Thoracic aorta (tissue), 2 donors: ENCODE measurements around the gene NHS. TPM values are rescaled to one million over a fixed set of nuclear protein-coding genes. Genes with fewer than 3 reads are reported as not detected.

Source experiments
- ATAC-seq: fragments of 150-250 bp; one replicate; pipeline ENCODE4 v1.8.0; 2017; ENCODE audit warnings: low read depth; ENCODE audit not compliant: insufficient number of reproducible peaks, low FRiP score
- DNase-seq: peaks from one replicate; pipeline ENCODE4 v3.0.0-alpha.2; 2020; ENCODE audit warnings: low spot score
- H3K27ac ChIP-seq, 2 donors: fragments of 200-600 bp; sonication (generic); 1 replicate in 1 of 2; 2 replicates in 1 of 2; pipeline ENCODE4 v1.5.1; 2016; ENCODE audit warnings: mild to moderate bottlenecking in 2 of 2, moderate library complexity in 2 of 2
- H3K27me3 ChIP-seq: fragments of 200-600 bp; sonication (generic); replicated peaks from 2 replicates; pipeline ENCODE4 v1.6.0; 2016; ENCODE audit warnings: mild to moderate bottlenecking; ENCODE audit not compliant: insufficient read depth
- H3K36me3 ChIP-seq: fragments of 200-600 bp; sonication (generic); one replicate; pipeline ENCODE4 v1.5.1; 2016
- H3K4me1 ChIP-seq, 2 donors: fragments of 200-600 bp; sonication (generic); 1 replicate in 1 of 2; 2 replicates in 1 of 2; pipeline versions ENCODE4 v1.5.1 to v1.6.0; 2016; ENCODE audit warnings: low read depth in 2 of 2, mild to moderate bottlenecking in 1 of 2; ENCODE audit not compliant: control insufficient read depth in 1 of 2
- H3K4me3 ChIP-seq: fragments of 200-600 bp; sonication (generic); 2 replicates; pipeline ENCODE4 v1.5.1; 2016; ENCODE audit warnings: mild to moderate bottlenecking
- H3K9me3 ChIP-seq: fragments of 200-600 bp; sonication (generic); 2 replicates; pipeline ENCODE4 v1.5.1; 2016
- CTCF ChIP-seq: fragments of 200-600 bp; sonication (generic); IDR thresholded peaks from one replicate; pipeline ENCODE4 v1.5.1; 2019; ENCODE audit warnings: antibody characterized with exemption
- total RNA-seq, 2 donors: library from RNA; depleted of rRNA; stranded (reverse); fragments of >200 nt; gene quantifications; one replicate each; pipeline versions ENCODE4 v1.1.0 to v1.2.3, GENCODE V29; 2016

Gene NHS
- total RNA-seq, 2 donors from 2014 or later, result 23.3 to 29.6 TPM

- Histone ChIP-seq H3K36me3 (no peaks in the 10 kb centered on the region), H3K27me3 (no peaks in the 10 kb centered on the region), H3K9me3 (no peaks in the 10 kb centered on the region), H3K27ac (no peak overlapping the region), H3K4me1 (no peaks in the 10 kb centered on the region), H3K4me3 (no peak overlapping the region)
- no peak for ATAC-seq
- DNase-seq, result no peak
- TF ChIP-seq CTCF, result no peak
These were observed 332.7 kb downstream of the NHS start for GRCh38 chrX:17707731-17708130.

GRCh38 chrX:17710871-17711301, 335.9 kb downstream of the NHS start:
- Histone ChIP-seq H3K27ac (no peak overlapping the region), H3K4me1 (peaks cover 0 to 5% of the 10 kb centered on the region in 2 donors), H3K9me3 (no peaks in the 10 kb centered on the region), H3K36me3 (no peaks in the 10 kb centered on the region), H3K27me3 (no peaks in the 10 kb centered on the region), H3K4me3 (no peak overlapping the region)
- DNase-seq, result no peak
- ATAC-seq, result no peak
- no peak for TF ChIP-seq CTCF

- ATAC-seq, result no peak
- DNase-seq, result no peak
- H3K9me3 ChIP-seq, result no peaks in the 10 kb centered on the region
- no peaks in the 10 kb centered on the region for H3K36me3 ChIP-seq
- no peak overlapping the region for H3K4me3 ChIP-seq
- TF ChIP-seq CTCF, result no peak
- no peaks in the 10 kb centered on the region for H3K27me3 ChIP-seq
- peaks cover 0 to 5% of the 10 kb centered on the region in 2 donors for H3K4me1 ChIP-seq
- no peak overlapping the region for H3K27ac ChIP-seq
These were observed 338.3 kb downstream of the NHS start for GRCh38 chrX:17713288-17713687.

- Histone ChIP-seq H3K36me3 (no peaks in the 10 kb centered on the region), H3K4me3 (no peak overlapping the region), H3K27ac (no peak overlapping the region), H3K4me1 (no peaks in the 10 kb centered on the region), H3K27me3 (no peaks in the 10 kb centered on the region), H3K9me3 (no peaks in the 10 kb centered on the region)
- DNase-seq (no peak), ATAC-seq (no peak)
- no peak for TF ChIP-seq CTCF
These were observed 343.7 kb downstream of the NHS start for GRCh38 chrX:17718649-17719165.

GRCh38 chrX:17719711-17720110, 344.7 kb downstream of the NHS start:
- H3K9me3 ChIP-seq, result no peaks in the 10 kb centered on the region
- no peak overlapping the region for H3K27ac ChIP-seq
- H3K36me3 ChIP-seq, result no peaks in the 10 kb centered on the region
- no peaks in the 10 kb centered on the region for H3K4me1 ChIP-seq
- H3K27me3 ChIP-seq, result no peaks in the 10 kb centered on the region
- DNase-seq (no peak), ATAC-seq (no peak)
- H3K4me3 ChIP-seq, result no peak overlapping the region
- TF ChIP-seq CTCF, result no peak
